HG03565 (cell line): ENCODE data around the gene ABCC1.
"Not testable (repeated sequence)": the region's sequence is repeated elsewhere in the genome, so short reads cannot be mapped to it uniquely, and the experiment has no call there.

ENCODE experiments used
- ATAC-seq: cut with Tn5 transposase; IDR thresholded peaks from one replicate; pipeline ENCODE4 v1.9.1; 2021; ENCODE audit warnings: mild to moderate bottlenecking, moderate library complexity; ENCODE audit not compliant: unreplicated experiment

Gene ABCC1

GRCh38 chr16:16169615-16170014 is 220.2 kb downstream of the ABCC1 start:
- ATAC-seq, result no peak

- ATAC-seq, result no peak
Observed at GRCh38 chr16:16171332-16171919, 222.0 kb downstream of the ABCC1 start.

- no peak for ATAC-seq
Observed at GRCh38 chr16:16172991-16173390, 223.6 kb downstream of the ABCC1 start.

GRCh38 chr16:16175296-16175695 is 225.9 kb downstream of the ABCC1 start:
- ATAC-seq, result no peak

GRCh38 chr16:16176328-16176727 is 226.9 kb downstream of the ABCC1 start:
- ATAC-seq, result no peak

- ATAC-seq, result no peak
Observed at GRCh38 chr16:16178455-16179162, 229.2 kb downstream of the ABCC1 start.

- ATAC-seq, result not testable (repeated sequence)
Observed at GRCh38 chr16:16181748-16182147, 232.3 kb downstream of the ABCC1 start.

GRCh38 chr16:16182918-16183317 is 233.5 kb downstream of the ABCC1 start:
- no peak for ATAC-seq

- no peak for ATAC-seq
Observed at GRCh38 chr16:16183562-16183961, 234.1 kb downstream of the ABCC1 start.

- ATAC-seq, result no peak
Observed at GRCh38 chr16:16184594-16184993, 235.2 kb downstream of the ABCC1 start.

GRCh38 chr16:16185095-16185494 is 235.7 kb downstream of the ABCC1 start:
- no peak for ATAC-seq

- no peak for ATAC-seq
Observed at GRCh38 chr16:16186820-16187219, 237.4 kb downstream of the ABCC1 start.

- ATAC-seq, result no peak
Observed at GRCh38 chr16:16188827-16189226, 239.4 kb downstream of the ABCC1 start.

GRCh38 chr16:16189842-16190241 is 240.4 kb downstream of the ABCC1 start:
- no peak for ATAC-seq

- no peak for ATAC-seq
Observed at GRCh38 chr16:16190546-16190945, 241.1 kb downstream of the ABCC1 start.

- not testable (repeated sequence) for ATAC-seq
Observed at GRCh38 chr16:16190966-16191365, 241.6 kb downstream of the ABCC1 start.

- ATAC-seq, result no peak
Observed at GRCh38 chr16:16191493-16192167, 242.2 kb downstream of the ABCC1 start.
